HCT116 (cell line): Measurements from ENCODE around the gene IL36G. TPM values are rescaled to one million over a fixed set of nuclear protein-coding genes. Genes with fewer than 3 reads are reported as not detected.

ENCODE experiments used
- ATAC-seq: fragments of 200-7000 bp; cut with Tn5 transposase; 2 replicates; pipeline ENCODE4 v1.9.1; 2020; ENCODE audit warnings: mild to moderate bottlenecking, moderate library complexity
- BruUV-seq: library from RNA; stranded (reverse); fragments of 400-500 nt; replicated peaks from 2 replicates; lab custom pipeline; 2021; lab: Mats Ljungman, UMichigan
- CTCF ChIA-PET: fragments of 300-600 bp; sonication (Branson Sonifier 250); formaldehyde crosslinking; loops from one replicate; lab custom pipeline; 2021; ENCODE audit warnings: antibody characterized with exemption; lab: Charles Lee
- POLR2A ChIA-PET: fragments of 300-600, 350-600 bp; sonication (Branson Sonifier 250); formaldehyde crosslinking; loops from one replicate; lab custom pipeline; 2021; ENCODE audit warnings: antibody characterized with exemption; lab: Charles Lee
- RAD21 ChIA-PET, 2 experiments: fragments of 300-600 bp; sonication (Branson Sonifier 250); formaldehyde crosslinking; loops; one replicate each; lab custom pipeline; 2023; ENCODE audit warnings: low total read pairs in 2 of 2; ENCODE audit not compliant: uncharacterized antibody in 2 of 2, unreplicated experiment in 2 of 2, low non-redundant PET in 1 of 2; lab: Charles Lee
- DNase-seq: peaks from one replicate; pipeline ENCODE4 v3.0.0-alpha.2; 2010; ENCODE audit warnings: low read depth, low spot score
- H2AFZ ChIP-seq: fragments of 200-600 bp; shearing (Covaris generic), sonication (generic); 2 replicates; pipeline ENCODE4 v1.6.1; 2017; ENCODE audit warnings: low read depth, mixed run types, mixed read lengths, antibody characterized with exemption, low read length; ENCODE audit not compliant: poor library complexity, severe bottlenecking
- H3K27ac ChIP-seq: 2 replicates; pipeline ENCODE4 v1.5.1; 2012; ENCODE audit warnings: low read depth, low read length
- H3K27me3 ChIP-seq: fragments of 200-600 bp; sonication (generic); 2 replicates; pipeline ENCODE4 v1.6.1; 2016; ENCODE audit warnings: mixed run types, low read length, mixed read lengths; ENCODE audit not compliant: insufficient read depth
- H3K36me3 ChIP-seq, 2 experiments: fragments of 200-500 bp in 1 of 2; fragments of 200-600 bp in 1 of 2; sonication (Bioruptor generic) in 1 of 2; sonication (generic) in 1 of 2; 2 replicates each; pipeline versions ENCODE4 v1.5.1 to v1.6.1; 2014 to 2016; ENCODE audit warnings: low read length in 2 of 2, inconsistent platforms in 1 of 2, mixed read lengths in 1 of 2, mixed run types in 1 of 2; ENCODE audit not compliant: insufficient read depth in 2 of 2, control insufficient read depth in 1 of 2
- H3K4me1 ChIP-seq, 2 experiments: fragments of 200-600 bp in 1 of 2; sonication (generic) in 1 of 2; 2 replicates each; pipeline versions ENCODE4 v1.5.1 to v1.6.1; 2012 to 2017; ENCODE audit warnings: low read length in 2 of 2, inconsistent platforms in 1 of 2, mild to moderate bottlenecking in 1 of 2, mixed read lengths in 1 of 2, mixed run types in 1 of 2, moderate library complexity in 1 of 2; ENCODE audit not compliant: insufficient read depth in 2 of 2, control insufficient read depth in 1 of 2
- H3K4me2 ChIP-seq: fragments of 200-600 bp; sonication (generic); 2 replicates; pipeline ENCODE4 v1.6.1; 2017; ENCODE audit warnings: mixed run types, low read length, mixed read lengths
- H3K4me3 ChIP-seq, 2 experiments: fragments of 200-600 bp in 1 of 2; sonication (generic) in 1 of 2; replicated peaks in 1 of 2; 2 replicates each; pipeline ENCODE4 v1.5.1; 2011 to 2016; ENCODE audit warnings: low read length in 2 of 2, control low read depth in 1 of 2, low read depth in 1 of 2, mild to moderate bottlenecking in 1 of 2, mixed read lengths in 1 of 2, mixed run types in 1 of 2
- H3K79me2 ChIP-seq: fragments of 200-600 bp; sonication (generic); 2 replicates; pipeline ENCODE4 v1.6.1; 2017; ENCODE audit warnings: mild to moderate bottlenecking, mixed run types, low read length, moderate library complexity, mixed read lengths; ENCODE audit not compliant: insufficient read depth
- H3K9ac ChIP-seq: fragments of 200-600 bp; sonication (generic); 2 replicates; pipeline ENCODE4 v1.6.1; 2016; ENCODE audit warnings: low read length, mixed read lengths
- H3K9me2 ChIP-seq: fragments of 200-600 bp; sonication (generic), shearing (Covaris generic); 2 replicates; pipeline ENCODE4 v1.6.1; 2017; ENCODE audit warnings: mixed run types, mild to moderate bottlenecking, moderate library complexity; ENCODE audit not compliant: insufficient read depth
- H3K9me3 ChIP-seq, 2 experiments: fragments of 200-500 bp in 1 of 2; fragments of 200-600 bp in 1 of 2; sonication (Bioruptor generic) in 1 of 2; sonication (generic) in 1 of 2; 2 replicates each; pipeline ENCODE4 v1.6.1; 2014 to 2017; ENCODE audit warnings: low read length in 2 of 2, mixed read lengths in 2 of 2, inconsistent platforms in 1 of 2, low read depth in 1 of 2, mild to moderate bottlenecking in 1 of 2, mixed run types in 1 of 2, moderate library complexity in 1 of 2; ENCODE audit not compliant: control insufficient read depth in 1 of 2, insufficient read depth in 1 of 2
- H4K20me1 ChIP-seq: fragments of 200-600 bp; sonication (generic), shearing (Covaris generic); 2 replicates; pipeline ENCODE4 v1.6.1; 2017; ENCODE audit warnings: mixed run types, mild to moderate bottlenecking, moderate library complexity; ENCODE audit not compliant: insufficient read depth
- CBX3 ChIP-seq: IDR thresholded peaks from 2 replicates; pipeline ENCODE4 v1.6.1; 2012; ENCODE audit warnings: low read depth
- CEBPB ChIP-seq: IDR thresholded peaks from 2 replicates; pipeline ENCODE4 v1.6.1; 2012; ENCODE audit warnings: low read depth
- CTCF ChIP-seq, 3 experiments: fragments of 200-600 bp in 1 of 3; sonication (generic) in 1 of 3; IDR thresholded peaks in 2 of 3; conservative IDR thresholded peaks in 1 of 3; 2 replicates each; pipeline ENCODE4 v1.5.1; 2012 to 2017; ENCODE audit warnings: low read depth in 2 of 3, low read length in 2 of 3, antibody characterized with exemption in 1 of 3, borderline replicate concordance in 1 of 3, control low read depth in 1 of 3, mild to moderate bottlenecking in 1 of 3, mixed read lengths in 1 of 3, mixed run types in 1 of 3, moderate library complexity in 1 of 3; ENCODE audit not compliant: insufficient read depth in 1 of 3
- EGR1 ChIP-seq: IDR thresholded peaks from 2 replicates; pipeline ENCODE4 v1.6.1; 2012; ENCODE audit warnings: low read depth
- EZH2 ChIP-seq: fragments of 200-600 bp; sonication (generic); IDR thresholded peaks from 2 replicates; pipeline ENCODE4 v1.6.1; 2017; ENCODE audit warnings: antibody characterized with exemption, mixed run types
- EZH2phosphoT487 ChIP-seq: fragments of 200-600 bp; IDR thresholded peaks from 2 replicates; pipeline ENCODE4 v1.6.1; 2018; ENCODE audit warnings: antibody characterized with exemption, borderline replicate concordance
- JUND ChIP-seq: IDR thresholded peaks from 2 replicates; pipeline ENCODE4 v1.6.1; 2012
- POLR2A ChIP-seq: IDR thresholded peaks from 2 replicates; pipeline ENCODE4 v1.7.0; 2011; ENCODE audit warnings: borderline replicate concordance; ENCODE audit not compliant: insufficient read depth, insufficient read length; ENCODE audit errors: extremely low read depth
- POLR2AphosphoS5 ChIP-seq: IDR thresholded peaks from 2 replicates; pipeline ENCODE4 v1.6.1; 2011; ENCODE audit warnings: mild to moderate bottlenecking, low read depth, low read length, moderate library complexity
- RAD21 ChIP-seq: IDR thresholded peaks from 2 replicates; pipeline ENCODE4 v1.6.1; 2012; ENCODE audit warnings: low read depth, mild to moderate bottlenecking
- REST ChIP-seq: IDR thresholded peaks from 2 replicates; pipeline ENCODE4 v1.6.1; 2012; ENCODE audit warnings: low read depth
- SIN3A ChIP-seq: IDR thresholded peaks from 2 replicates; pipeline ENCODE4 v1.6.1; 2012; ENCODE audit warnings: low read depth
- SP1 ChIP-seq: IDR thresholded peaks from 2 replicates; pipeline ENCODE4 v1.6.1; 2012; ENCODE audit warnings: low read depth
- SRF ChIP-seq: IDR thresholded peaks from 2 replicates; pipeline ENCODE4 v1.6.1; 2012; ENCODE audit warnings: low read depth
- TCF7L2 ChIP-seq: IDR thresholded peaks from 2 replicates; pipeline ENCODE4 v1.7.0; 2011; ENCODE audit warnings: borderline replicate concordance, inconsistent platforms; ENCODE audit not compliant: insufficient read depth, insufficient read length; ENCODE audit errors: extremely low read depth
- YY1 ChIP-seq: IDR thresholded peaks from 2 replicates; pipeline ENCODE4 v1.6.1; 2011; ENCODE audit warnings: low read length, low read depth, moderate library complexity, mild to moderate bottlenecking; ENCODE audit not compliant: insufficient replicate concordance; ENCODE audit errors: extremely low read depth
- ZBTB33 ChIP-seq: IDR thresholded peaks from 2 replicates; pipeline ENCODE4 v1.6.1; 2011; ENCODE audit warnings: mild to moderate bottlenecking, low read length, moderate library complexity; ENCODE audit not compliant: insufficient replicate concordance; ENCODE audit errors: extremely low read depth
- ZFX ChIP-seq: fragments of 450-650 bp; IDR thresholded peaks from 2 replicates; pipeline ENCODE4 v1.6.1; 2017
- ZNF274 ChIP-seq: fragments of 200-500 bp; sonication (Bioruptor generic); IDR thresholded peaks from 2 replicates; pipeline ENCODE4 v1.6.1; 2014; ENCODE audit warnings: mild to moderate bottlenecking, low read depth, low read length, inconsistent platforms
- intact Hi-C: fragments of 100-400 bp; cut with micrococcal nuclease; formaldehyde crosslinking; loops from 2 replicates; pipeline ENCODE4 v1.10.0; 2022
- total RNA-seq: library from RNA; stranded (reverse); gene quantifications from one replicate; pipeline ENCODE4 v1.2.1, GENCODE V29; 2021; ENCODE audit not compliant: unreplicated experiment

IL36G gene
- total RNA-seq, 1 experiment from 2014 or later: not detected

DNA sequence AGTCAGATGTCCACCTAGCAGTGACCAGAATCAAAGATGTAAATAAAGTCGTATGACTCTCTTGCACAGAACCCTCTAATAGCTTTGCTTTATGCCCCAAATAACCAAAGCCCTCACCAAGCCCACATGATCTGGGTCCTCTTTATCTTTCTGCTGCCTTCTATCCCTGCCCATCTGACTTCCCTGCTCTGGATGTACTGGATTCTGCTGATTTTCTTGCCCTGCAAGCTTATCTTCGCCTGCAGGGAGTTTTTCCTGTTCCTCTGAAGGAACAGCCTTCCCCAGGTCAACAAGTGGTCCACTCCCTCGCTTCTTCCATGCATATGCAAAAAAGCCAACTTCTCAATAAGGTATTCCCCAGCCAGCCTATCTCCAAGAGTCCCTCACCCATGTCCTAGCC, 56.2 kb downstream of the IL36G start:
- H3K79me2 ChIP-seq: no peaks in the 10 kb centered on the region
- no TSS peak for BruUV-seq
- intact Hi-C loops: no loop called here
- no peak overlapping the region for H3K4me3 ChIP-seq
- H3K27ac ChIP-seq: no peak overlapping the region
- H3K4me1 ChIP-seq: no peaks in the 10 kb centered on the region
- H3K9ac ChIP-seq: no peak overlapping the region
- POLR2A ChIA-PET: no interaction called here
- RAD21 ChIA-PET: no interaction called here
- H3K4me2 ChIP-seq: no peak overlapping the region
- ATAC-seq (no peak), DNase-seq (no peak)
- H3K9me2 ChIP-seq: no peaks in the 10 kb centered on the region
- H3K9me3 ChIP-seq: no peaks in the 10 kb centered on the region
- H3K36me3 ChIP-seq: no peaks in the 10 kb centered on the region
- H4K20me1 ChIP-seq: no peaks in the 10 kb centered on the region; the same call in 1 of the 2 replicates
- TF ChIP-seq EGR1: no peak
- no peak for TF ChIP-seq ZNF274
- no peak for TF ChIP-seq CTCF (IDR thresholded peaks at IDR 0.05 in 2 of 3, conservative IDR thresholded peaks at IDR 0.05 in 1 of 3; ENCODE audit: borderline replicate concordance in 1 of 3, insufficient read depth in 1 of 3, low read depth in 2 of 3, low read length in 2 of 3)
- TF ChIP-seq ZFX: no peak
- no peak for TF ChIP-seq CEBPB
- no peak for TF ChIP-seq POLR2AphosphoS5
- TF ChIP-seq SP1: no peak
- TF ChIP-seq SRF: no peak
- no peak for TF ChIP-seq CBX3
- TF ChIP-seq EZH2: no peak
- no peak for TF ChIP-seq REST
- no peak for TF ChIP-seq ZBTB33
- TF ChIP-seq RAD21: no peak
- no peak for TF ChIP-seq SIN3A
- no peak for TF ChIP-seq TCF7L2
- no peak for TF ChIP-seq YY1
- no peak for TF ChIP-seq JUND
- no peak for TF ChIP-seq POLR2A
- TF ChIP-seq EZH2phosphoT487: no peak
- CTCF ChIA-PET: no interaction called here
- H2AFZ ChIP-seq: no peak overlapping the region
- H3K27me3 ChIP-seq: peaks cover 42% of the 10 kb centered on the region
